Upper lobe of left lung (tissue), 4 donors: ENCODE data around the gene RPL27.

Experiments
- POLR2AphosphoS5 ChIP-seq, 2 donors: sonication (generic); formaldehyde crosslinking; IDR thresholded peaks; one replicate each; pipeline ENCODE4 v1.5.1; 2017; ENCODE audit warnings: antibody characterized with exemption in 2 of 2
- TF ChIP-seq, protein P1 (sequence below), 6 experiments: fragments of 450-650 bp in 4 of 6; fragments of 200-600 bp in 2 of 6; sonication (generic) in 2 of 6; IDR thresholded peaks; one replicate each; pipeline ENCODE4 v1.5.1; 2016 to 2019; ENCODE audit warnings: antibody characterized with exemption in 6 of 6

GRCh38 chr17:43025766-43026537, 27.7 kb downstream of the RPL27 start:
- TF ChIP-seq, protein P1, sequence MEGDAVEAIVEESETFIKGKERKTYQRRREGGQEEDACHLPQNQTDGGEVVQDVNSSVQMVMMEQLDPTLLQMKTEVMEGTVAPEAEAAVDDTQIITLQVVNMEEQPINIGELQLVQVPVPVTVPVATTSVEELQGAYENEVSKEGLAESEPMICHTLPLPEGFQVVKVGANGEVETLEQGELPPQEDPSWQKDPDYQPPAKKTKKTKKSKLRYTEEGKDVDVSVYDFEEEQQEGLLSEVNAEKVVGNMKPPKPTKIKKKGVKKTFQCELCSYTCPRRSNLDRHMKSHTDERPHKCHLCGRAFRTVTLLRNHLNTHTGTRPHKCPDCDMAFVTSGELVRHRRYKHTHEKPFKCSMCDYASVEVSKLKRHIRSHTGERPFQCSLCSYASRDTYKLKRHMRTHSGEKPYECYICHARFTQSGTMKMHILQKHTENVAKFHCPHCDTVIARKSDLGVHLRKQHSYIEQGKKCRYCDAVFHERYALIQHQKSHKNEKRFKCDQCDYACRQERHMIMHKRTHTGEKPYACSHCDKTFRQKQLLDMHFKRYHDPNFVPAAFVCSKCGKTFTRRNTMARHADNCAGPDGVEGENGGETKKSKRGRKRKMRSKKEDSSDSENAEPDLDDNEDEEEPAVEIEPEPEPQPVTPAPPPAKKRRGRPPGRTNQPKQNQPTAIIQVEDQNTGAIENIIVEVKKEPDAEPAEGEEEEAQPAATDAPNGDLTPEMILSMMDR (IDR thresholded peaks at IDR 0.05): no peak
- no peak for TF ChIP-seq POLR2AphosphoS5 (IDR thresholded peaks at IDR 0.05)
